GM18519 (cell line): ENCODE data around the gene ME1.
"Not testable (repeated sequence)": the region's sequence is repeated elsewhere in the genome, so short reads cannot be mapped to it uniquely, and the experiment has no call there.

ENCODE experiments used
- ATAC-seq: cut with Tn5 transposase; IDR thresholded peaks from one replicate; pipeline ENCODE4 v1.9.1; 2021; ENCODE audit warnings: mild to moderate bottlenecking, moderate library complexity; ENCODE audit not compliant: unreplicated experiment, low FRiP score

Gene ME1

GRCh38 chr6:83198486-83199172 lies 232.2 kb downstream of the ME1 start:
- ATAC-seq = no peak

GRCh38 chr6:83193747-83194566 lies 236.9 kb downstream of the ME1 start:
- no peak for ATAC-seq

- ATAC-seq = peak; percentile 93
Observed at GRCh38 chr6:83192871-83193746, 237.7 kb downstream of the ME1 start, which contains the start of the genes PGM3 and RWDD2A. Gene PGM3, minus strand, starts transcription at chr6:83193265. Its CDS starts 2,253 bp downstream, at chr6:83191012. Gene RWDD2A, plus strand, starts transcription at chr6:83193357. Its CDS starts 1,095 bp downstream, at chr6:83194452.

- ATAC-seq = no peak
Observed at GRCh38 chr6:83192456-83192855, 238.4 kb downstream of the ME1 start.

DNA sequence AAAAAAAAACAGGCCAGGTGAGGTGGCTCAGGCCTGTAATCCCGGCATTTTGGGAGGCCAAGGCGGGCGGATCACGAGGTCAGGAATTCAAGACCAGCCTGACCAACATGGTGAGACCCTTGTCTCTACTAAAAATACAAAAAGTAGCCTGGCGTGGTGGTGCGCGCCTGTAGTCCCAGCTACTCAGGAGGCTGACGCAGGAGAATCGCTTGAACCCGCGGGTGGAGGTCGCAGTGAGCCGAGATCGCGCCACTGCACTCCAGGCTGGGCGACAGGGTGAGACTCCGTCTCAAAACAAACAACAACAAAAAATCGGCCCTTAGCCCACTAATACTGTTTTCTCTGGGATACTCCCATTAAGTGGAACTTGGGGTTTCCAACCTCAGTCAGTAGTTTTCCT lies 238.9 kb downstream of the ME1 start:
- ATAC-seq = not testable (repeated sequence)

GRCh38 chr6:83190626-83191025 lies 240.2 kb downstream of the ME1 start:
- no peak for ATAC-seq

- ATAC-seq = no peak
Observed at GRCh38 chr6:83188501-83188900, 242.3 kb downstream of the ME1 start.

DNA sequence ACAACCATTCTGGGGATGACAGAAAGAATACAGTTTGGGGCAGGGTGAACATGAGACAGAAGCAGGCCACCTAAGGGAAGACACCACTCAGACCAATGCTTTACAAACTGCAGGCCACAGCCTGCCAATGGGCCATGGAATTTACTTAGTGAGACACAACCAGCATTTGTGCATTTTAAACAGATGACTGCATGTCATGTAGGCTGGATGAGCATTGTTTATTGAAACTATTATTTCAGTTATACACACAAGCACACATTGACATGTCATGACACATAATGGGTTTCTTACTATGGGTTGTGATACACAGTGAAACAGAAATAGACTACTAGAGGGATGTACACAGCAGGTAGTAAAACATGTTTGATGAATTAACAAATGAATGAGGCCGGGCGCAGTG lies 245.8 kb downstream of the ME1 start:
- no peak for ATAC-seq

GRCh38 chr6:83183082-83183828 lies 247.6 kb downstream of the ME1 start:
- no peak for ATAC-seq

- ATAC-seq = no peak
Observed at GRCh38 chr6:83182114-83182513, 248.7 kb downstream of the ME1 start.

- no peak for ATAC-seq
Observed at GRCh38 chr6:83180426-83180950, 250.4 kb downstream of the ME1 start.

DNA sequence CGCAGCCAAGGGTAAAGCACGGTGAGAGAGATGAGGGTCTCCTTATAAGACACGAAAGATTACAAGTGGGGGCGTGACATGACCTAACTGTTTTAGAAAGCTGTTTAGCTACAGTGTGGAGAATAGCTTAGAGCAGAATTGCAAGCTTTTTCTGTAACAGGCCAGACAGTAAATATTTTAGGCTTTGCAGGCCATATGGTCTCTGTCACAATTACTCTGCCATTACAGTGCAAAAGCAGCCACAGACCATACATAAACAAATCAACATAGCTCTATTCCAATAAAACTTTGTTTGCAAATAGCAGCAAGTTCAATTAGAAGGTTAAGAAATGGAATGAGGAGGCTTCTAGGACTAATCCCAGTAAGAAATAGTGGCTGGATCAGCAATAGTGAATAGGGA lies 254.6 kb downstream of the ME1 start:
- no peak for ATAC-seq

DNA sequence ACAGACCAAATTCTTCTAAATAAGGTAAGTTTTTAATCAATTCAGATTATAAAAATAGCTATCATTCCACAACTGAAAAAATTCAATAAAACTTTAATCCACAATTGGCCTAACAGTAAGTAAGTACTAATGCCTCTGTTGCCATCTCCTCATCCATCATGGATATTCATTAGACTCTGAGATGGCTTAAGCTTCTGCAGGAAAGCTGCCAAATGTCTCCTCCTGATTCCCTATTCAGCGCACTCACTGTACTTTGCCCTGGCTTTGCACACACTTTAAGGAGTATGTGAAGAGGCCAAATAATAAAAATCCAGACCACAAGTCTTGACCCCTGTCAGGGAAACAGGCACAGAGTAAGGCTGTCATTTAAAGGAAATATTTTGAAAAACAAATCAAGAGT lies 261.3 kb downstream of the ME1 start:
- no peak for ATAC-seq

DNA sequence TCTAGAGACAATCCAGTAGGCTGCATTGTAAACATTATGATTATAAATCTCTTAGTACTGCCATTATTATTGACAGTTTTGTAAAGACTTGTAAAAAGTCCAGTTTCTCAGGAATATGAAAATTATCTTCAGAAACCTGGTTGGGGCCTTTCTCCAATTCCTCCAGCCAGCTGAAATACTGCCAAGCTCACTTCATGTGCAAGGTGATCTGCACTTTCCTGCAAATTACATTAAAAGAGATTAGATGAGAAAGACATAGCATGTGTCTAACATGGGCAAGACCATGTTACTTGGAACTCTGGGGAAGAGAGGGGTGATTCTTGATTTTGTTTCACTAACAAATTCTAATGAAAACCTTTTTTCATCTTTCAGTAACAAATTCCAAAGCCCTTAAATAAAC lies 261.7 kb downstream of the ME1 start:
- ATAC-seq = no peak

DNA sequence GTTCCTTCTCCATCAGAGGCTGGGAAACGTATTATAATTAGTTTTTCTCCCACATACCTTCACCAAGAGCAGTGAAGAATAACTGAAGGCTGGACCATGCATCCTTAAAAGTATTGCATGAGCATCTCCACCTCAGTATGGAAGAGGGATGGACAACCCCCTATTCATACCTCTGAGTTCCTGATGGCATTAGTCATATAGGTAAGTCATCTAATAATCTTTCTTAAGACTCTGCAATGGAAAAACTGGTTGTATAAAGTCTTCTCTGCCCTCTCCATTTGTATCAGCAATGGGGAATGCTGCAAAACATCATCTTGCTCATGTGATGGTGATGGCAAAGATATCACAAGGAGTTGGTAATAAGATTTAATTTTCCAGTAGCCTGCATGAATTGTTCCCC lies 262.3 kb downstream of the ME1 start:
- no peak for ATAC-seq

DNA sequence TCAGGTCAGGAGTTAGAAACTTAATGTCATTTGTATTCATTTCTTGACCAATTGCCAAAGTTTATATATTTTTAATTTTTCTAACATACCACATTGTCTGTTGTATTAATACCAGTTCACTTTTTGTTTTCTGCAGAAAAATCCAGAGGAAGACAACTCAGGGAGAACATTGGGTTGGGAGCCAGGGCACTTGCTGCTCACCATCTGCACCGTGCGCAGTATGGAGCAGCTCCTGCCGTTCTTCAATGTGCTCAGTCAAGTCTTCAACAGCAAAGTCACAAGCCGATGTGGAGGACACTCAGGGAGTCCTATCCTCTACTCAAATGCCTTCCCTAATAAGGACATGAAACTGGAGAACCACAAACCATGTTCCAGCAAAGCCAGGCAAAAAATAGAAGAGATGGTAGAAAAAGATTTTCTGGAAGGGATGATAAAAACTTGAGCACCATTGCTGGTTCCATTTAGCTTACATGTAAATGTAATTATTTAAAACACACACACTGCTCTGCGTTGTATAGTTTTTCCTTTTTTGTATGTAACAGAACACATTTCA lies 263.0 kb downstream of the ME1 start:
- no peak for ATAC-seq
